ENCODE data around the gene CALML6. TPM values are rescaled to one million over a fixed set of nuclear protein-coding genes. Genes with fewer than 3 reads are reported as not detected.

CALML6 gene
- total RNA-seq, 1 experiment from 2014 or later: 1.9 TPM

DNA sequence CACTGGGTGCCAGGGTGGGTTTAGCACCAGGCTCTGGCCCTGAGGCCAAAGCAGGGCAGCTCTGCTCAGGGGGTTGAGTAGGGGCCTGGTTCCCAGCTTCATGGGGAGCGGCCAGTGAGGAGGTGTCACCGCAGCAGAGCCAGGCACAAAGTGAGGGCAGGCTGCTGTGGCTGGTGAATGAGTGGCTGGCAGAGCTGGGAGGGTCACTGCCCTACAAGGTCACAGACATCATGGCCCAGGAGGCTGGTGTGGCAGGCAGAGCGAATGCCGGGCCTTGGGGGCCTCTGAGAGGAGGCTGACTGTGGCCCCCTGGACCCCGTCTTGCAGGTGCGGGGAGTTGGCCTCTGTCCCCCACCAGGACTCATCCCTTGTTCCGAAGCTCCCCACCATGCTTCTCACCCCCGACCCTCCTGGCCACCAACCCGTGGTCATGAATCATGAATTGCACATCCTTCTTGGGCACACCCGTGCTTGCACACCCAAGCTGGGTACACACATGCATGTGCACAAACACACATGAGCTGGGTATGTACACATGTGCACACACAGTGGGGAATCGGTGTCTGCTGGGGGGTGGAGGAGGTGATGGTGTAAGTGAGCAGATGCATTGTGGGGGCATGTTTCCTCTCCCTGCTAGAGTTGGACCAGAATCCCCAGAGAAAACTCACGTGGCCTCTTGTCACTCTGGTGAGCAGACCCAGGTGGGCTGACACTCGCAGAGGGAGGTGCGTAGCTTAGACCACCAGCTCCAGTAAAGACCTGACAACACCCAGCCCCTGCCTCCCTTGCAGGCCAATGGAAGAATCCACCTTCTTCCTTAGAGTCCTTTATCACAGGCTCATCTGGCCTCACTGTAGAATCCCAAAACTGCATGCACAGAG is 19.4 kb upstream of the CALML6 start:
- no peaks in the 10 kb centered on the region; the same call in 1 of the 2 replicates for H3K27me3 Mint-ChIP-seq (ENCODE audit: low read depth)
- DNase-seq (ENCODE audit: low spot score): no peak
- POLR2A ChIA-PET: interaction anchor here (0.5 kb wide), 1 partner anchor 119 kb away, joined by 4 read pairs; no protein-coding TSS in a partner anchor
- CTCF ChIA-PET: interaction anchor here (1.1 to 3.6 kb wide), 5 partner anchors 10 to 154 kb away, joined by 3 to 28 read pairs (median 6); partner anchors contain the start of gene PRKCZ
- peaks cover 27% of the 10 kb centered on the region for H3K4me1 Mint-ChIP-seq
- H3K36me3 Mint-ChIP-seq: no peaks in the 10 kb centered on the region
- TF ChIP-seq, protein P1, sequence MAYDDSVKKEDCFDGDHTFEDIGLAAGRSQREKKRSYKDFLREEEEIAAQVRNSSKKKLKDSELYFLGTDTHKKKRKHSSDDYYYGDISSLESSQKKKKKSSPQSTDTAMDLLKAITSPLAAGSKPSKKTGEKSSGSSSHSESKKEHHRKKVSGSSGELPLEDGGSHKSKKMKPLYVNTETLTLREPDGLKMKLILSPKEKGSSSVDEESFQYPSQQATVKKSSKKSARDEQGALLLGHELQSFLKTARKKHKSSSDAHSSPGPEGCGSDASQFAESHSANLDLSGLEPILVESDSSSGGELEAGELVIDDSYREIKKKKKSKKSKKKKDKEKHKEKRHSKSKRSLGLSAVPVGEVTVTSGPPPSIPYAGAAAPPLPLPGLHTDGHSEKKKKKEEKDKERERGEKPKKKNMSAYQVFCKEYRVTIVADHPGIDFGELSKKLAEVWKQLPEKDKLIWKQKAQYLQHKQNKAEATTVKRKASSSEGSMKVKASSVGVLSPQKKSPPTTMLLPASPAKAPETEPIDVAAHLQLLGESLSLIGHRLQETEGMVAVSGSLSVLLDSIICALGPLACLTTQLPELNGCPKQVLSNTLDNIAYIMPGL (CRISPR knock-in tag; IDR thresholded peaks at IDR 0.05): no peak
- TF ChIP-seq FOXJ3 (CRISPR knock-in tag; IDR thresholded peaks at IDR 0.05; ENCODE audit: borderline replicate concordance) (no peak), SMAD4 (CRISPR knock-in tag; IDR thresholded peaks at IDR 0.05) (no peak), CBFB (CRISPR knock-in tag; IDR thresholded peaks at IDR 0.05; ENCODE audit: low read depth) (no peak), CREB1 (CRISPR knock-in tag; IDR thresholded peaks at IDR 0.05) (no peak), FOXK1 (CRISPR knock-in tag; IDR thresholded peaks at IDR 0.05) (no peak), ZBTB21 (CRISPR knock-in tag; IDR thresholded peaks at IDR 0.05; ENCODE audit: borderline replicate concordance) (no peak), NR3C1 (CRISPR knock-in tag; conservative IDR thresholded peaks at IDR 0.05; ENCODE audit: low read depth) (no peak), TCF7 (CRISPR knock-in tag; IDR thresholded peaks at IDR 0.05; ENCODE audit: low read depth) (no peak), FOXP1 (CRISPR knock-in tag; IDR thresholded peaks at IDR 0.05; ENCODE audit: borderline replicate concordance) (no peak), ZNF396 (CRISPR knock-in tag; IDR thresholded peaks at IDR 0.05; ENCODE audit: borderline replicate concordance) (no peak), RELA (CRISPR knock-in tag; IDR thresholded peaks at IDR 0.05; ENCODE audit: borderline replicate concordance) (no peak)
- TF ChIP-seq, protein P2, sequence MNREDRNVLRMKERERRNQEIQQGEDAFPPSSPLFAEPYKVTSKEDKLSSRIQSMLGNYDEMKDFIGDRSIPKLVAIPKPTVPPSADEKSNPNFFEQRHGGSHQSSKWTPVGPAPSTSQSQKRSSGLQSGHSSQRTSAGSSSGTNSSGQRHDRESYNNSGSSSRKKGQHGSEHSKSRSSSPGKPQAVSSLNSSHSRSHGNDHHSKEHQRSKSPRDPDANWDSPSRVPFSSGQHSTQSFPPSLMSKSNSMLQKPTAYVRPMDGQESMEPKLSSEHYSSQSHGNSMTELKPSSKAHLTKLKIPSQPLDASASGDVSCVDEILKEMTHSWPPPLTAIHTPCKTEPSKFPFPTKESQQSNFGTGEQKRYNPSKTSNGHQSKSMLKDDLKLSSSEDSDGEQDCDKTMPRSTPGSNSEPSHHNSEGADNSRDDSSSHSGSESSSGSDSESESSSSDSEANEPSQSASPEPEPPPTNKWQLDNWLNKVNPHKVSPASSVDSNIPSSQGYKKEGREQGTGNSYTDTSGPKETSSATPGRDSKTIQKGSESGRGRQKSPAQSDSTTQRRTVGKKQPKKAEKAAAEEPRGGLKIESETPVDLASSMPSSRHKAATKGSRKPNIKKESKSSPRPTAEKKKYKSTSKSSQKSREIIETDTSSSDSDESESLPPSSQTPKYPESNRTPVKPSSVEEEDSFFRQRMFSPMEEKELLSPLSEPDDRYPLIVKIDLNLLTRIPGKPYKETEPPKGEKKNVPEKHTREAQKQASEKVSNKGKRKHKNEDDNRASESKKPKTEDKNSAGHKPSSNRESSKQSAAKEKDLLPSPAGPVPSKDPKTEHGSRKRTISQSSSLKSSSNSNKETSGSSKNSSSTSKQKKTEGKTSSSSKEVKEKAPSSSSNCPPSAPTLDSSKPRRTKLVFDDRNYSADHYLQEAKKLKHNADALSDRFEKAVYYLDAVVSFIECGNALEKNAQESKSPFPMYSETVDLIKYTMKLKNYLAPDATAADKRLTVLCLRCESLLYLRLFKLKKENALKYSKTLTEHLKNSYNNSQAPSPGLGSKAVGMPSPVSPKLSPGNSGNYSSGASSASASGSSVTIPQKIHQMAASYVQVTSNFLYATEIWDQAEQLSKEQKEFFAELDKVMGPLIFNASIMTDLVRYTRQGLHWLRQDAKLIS (CRISPR knock-in tag; IDR thresholded peaks at IDR 0.05; ENCODE audit: borderline replicate concordance): no peak
- TF ChIP-seq, protein P3, sequence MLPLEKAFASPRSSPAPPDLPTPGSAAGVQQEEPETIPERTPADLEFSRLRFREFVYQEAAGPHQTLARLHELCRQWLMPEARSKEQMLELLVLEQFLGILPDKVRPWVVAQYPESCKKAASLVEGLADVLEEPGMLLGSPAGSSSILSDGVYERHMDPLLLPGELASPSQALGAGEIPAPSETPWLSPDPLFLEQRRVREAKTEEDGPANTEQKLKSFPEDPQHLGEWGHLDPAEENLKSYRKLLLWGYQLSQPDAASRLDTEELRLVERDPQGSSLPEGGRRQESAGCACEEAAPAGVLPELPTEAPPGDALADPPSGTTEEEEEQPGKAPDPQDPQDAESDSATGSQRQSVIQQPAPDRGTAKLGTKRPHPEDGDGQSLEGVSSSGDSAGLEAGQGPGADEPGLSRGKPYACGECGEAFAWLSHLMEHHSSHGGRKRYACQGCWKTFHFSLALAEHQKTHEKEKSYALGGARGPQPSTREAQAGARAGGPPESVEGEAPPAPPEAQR (CRISPR knock-in tag; IDR thresholded peaks at IDR 0.05): no peak
- TF ChIP-seq, protein P4, sequence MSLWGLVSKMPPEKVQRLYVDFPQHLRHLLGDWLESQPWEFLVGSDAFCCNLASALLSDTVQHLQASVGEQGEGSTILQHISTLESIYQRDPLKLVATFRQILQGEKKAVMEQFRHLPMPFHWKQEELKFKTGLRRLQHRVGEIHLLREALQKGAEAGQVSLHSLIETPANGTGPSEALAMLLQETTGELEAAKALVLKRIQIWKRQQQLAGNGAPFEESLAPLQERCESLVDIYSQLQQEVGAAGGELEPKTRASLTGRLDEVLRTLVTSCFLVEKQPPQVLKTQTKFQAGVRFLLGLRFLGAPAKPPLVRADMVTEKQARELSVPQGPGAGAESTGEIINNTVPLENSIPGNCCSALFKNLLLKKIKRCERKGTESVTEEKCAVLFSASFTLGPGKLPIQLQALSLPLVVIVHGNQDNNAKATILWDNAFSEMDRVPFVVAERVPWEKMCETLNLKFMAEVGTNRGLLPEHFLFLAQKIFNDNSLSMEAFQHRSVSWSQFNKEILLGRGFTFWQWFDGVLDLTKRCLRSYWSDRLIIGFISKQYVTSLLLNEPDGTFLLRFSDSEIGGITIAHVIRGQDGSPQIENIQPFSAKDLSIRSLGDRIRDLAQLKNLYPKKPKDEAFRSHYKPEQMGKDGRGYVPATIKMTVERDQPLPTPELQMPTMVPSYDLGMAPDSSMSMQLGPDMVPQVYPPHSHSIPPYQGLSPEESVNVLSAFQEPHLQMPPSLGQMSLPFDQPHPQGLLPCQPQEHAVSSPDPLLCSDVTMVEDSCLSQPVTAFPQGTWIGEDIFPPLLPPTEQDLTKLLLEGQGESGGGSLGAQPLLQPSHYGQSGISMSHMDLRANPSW (CRISPR knock-in tag; conservative IDR thresholded peaks at IDR 0.05; ENCODE audit: low read depth): no peak
- TF ChIP-seq, protein P5, sequence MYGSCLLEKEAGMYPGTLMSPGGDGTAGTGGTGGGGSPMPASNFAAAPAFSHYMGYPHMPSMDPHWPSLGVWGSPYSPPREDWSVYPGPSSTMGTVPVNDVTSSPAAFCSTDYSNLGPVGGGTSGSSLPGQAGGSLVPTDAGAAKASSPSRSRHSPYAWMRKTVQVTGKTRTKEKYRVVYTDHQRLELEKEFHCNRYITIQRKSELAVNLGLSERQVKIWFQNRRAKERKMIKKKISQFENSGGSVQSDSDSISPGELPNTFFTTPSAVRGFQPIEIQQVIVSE (CRISPR knock-in tag; IDR thresholded peaks at IDR 0.05; ENCODE audit: borderline replicate concordance): no peak
- TF ChIP-seq, protein P6, sequence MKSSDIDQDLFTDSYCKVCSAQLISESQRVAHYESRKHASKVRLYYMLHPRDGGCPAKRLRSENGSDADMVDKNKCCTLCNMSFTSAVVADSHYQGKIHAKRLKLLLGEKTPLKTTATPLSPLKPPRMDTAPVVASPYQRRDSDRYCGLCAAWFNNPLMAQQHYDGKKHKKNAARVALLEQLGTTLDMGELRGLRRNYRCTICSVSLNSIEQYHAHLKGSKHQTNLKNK (CRISPR knock-in tag; IDR thresholded peaks at IDR 0.05): no peak
- H3K9me3 Mint-ChIP-seq: peaks cover 4% of the 10 kb centered on the region
- ATAC-seq: no peak
- H3K27ac Mint-ChIP-seq: no peak overlapping the region
- H3K4me3 Mint-ChIP-seq: no peak overlapping the region; the same call in 1 of the 2 replicates
